ENCODE measurements around the gene ERICH3.

DNA sequence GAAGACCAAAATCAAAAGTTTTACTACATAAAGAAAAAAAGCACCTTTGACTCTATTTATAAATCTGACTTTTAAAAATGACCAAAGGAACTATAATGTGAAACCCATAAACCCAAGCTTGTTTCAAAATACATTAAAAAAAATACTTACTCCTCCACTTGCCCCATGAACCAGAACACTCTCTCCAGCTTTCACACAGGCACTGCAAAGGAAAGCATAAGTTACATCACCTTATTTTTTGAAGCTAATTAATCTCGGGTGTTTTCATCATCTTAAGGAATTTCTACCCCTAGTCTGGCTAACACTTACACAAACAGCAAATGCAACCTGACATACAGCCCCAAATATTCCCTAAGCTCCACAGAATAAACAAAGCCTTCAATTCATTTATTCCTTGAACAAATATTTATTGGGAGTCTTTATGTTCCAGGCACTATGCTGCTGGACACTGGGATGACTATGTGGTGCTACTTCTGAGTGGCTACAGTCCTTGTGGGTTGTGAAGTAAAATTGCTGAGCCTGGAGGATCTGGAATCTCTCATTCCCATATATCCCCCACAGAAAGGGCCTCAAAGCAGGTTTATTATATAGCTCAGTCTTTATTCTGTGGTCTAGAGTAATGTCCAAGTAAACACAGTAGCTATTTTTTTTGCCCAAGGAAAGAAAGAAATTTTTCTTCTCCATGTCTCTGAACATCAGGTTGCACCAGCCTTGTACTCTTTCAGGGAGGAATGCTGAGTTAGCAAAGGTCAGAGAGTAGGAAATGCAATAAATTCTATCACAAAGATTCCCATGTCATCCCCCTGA is 41.0 kb upstream of the ERICH3 start:
- TF ChIP-seq, protein P1, sequence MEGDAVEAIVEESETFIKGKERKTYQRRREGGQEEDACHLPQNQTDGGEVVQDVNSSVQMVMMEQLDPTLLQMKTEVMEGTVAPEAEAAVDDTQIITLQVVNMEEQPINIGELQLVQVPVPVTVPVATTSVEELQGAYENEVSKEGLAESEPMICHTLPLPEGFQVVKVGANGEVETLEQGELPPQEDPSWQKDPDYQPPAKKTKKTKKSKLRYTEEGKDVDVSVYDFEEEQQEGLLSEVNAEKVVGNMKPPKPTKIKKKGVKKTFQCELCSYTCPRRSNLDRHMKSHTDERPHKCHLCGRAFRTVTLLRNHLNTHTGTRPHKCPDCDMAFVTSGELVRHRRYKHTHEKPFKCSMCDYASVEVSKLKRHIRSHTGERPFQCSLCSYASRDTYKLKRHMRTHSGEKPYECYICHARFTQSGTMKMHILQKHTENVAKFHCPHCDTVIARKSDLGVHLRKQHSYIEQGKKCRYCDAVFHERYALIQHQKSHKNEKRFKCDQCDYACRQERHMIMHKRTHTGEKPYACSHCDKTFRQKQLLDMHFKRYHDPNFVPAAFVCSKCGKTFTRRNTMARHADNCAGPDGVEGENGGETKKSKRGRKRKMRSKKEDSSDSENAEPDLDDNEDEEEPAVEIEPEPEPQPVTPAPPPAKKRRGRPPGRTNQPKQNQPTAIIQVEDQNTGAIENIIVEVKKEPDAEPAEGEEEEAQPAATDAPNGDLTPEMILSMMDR (optimal IDR thresholded peaks at IDR 0.05 in 1 of 3, IDR thresholded peaks at IDR 0.05 in 1 of 3, conservative IDR thresholded peaks at IDR 0.05 in 1 of 3; ENCODE audit: extremely low read depth in 1 of 3, insufficient read depth in 2 of 3, low read length in 3 of 3): no peak
- TF ChIP-seq EZH2 (IDR thresholded peaks at IDR 0.05; ENCODE audit: low read length): no peak

Data from keratinocyte (primary cell).